ENCODE measurements around the gene MYO5A.

DNA sequence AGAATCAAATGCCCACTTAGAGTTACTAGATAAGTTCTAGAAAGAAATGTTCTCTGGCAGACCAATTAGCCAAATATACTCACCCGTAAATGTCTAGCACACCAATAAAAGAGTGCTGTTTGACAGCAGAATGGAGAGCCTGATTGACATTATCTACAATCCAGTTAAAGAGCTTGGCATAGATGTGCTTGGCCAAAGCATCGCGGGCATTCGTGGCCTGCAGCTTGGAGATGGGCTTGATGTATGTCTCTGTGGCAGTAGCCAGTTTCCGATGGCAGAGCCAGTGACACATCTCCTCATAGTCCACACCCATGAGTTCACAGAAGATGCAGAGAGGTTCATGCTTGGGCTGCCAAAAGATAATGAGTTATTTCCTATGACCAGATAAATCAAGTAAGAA is 131.6 kb downstream of the MYO5A start:
- TF ChIP-seq, protein P1, sequence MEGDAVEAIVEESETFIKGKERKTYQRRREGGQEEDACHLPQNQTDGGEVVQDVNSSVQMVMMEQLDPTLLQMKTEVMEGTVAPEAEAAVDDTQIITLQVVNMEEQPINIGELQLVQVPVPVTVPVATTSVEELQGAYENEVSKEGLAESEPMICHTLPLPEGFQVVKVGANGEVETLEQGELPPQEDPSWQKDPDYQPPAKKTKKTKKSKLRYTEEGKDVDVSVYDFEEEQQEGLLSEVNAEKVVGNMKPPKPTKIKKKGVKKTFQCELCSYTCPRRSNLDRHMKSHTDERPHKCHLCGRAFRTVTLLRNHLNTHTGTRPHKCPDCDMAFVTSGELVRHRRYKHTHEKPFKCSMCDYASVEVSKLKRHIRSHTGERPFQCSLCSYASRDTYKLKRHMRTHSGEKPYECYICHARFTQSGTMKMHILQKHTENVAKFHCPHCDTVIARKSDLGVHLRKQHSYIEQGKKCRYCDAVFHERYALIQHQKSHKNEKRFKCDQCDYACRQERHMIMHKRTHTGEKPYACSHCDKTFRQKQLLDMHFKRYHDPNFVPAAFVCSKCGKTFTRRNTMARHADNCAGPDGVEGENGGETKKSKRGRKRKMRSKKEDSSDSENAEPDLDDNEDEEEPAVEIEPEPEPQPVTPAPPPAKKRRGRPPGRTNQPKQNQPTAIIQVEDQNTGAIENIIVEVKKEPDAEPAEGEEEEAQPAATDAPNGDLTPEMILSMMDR (IDR thresholded peaks at IDR 0.05): no peak
- TF ChIP-seq, protein P2, sequence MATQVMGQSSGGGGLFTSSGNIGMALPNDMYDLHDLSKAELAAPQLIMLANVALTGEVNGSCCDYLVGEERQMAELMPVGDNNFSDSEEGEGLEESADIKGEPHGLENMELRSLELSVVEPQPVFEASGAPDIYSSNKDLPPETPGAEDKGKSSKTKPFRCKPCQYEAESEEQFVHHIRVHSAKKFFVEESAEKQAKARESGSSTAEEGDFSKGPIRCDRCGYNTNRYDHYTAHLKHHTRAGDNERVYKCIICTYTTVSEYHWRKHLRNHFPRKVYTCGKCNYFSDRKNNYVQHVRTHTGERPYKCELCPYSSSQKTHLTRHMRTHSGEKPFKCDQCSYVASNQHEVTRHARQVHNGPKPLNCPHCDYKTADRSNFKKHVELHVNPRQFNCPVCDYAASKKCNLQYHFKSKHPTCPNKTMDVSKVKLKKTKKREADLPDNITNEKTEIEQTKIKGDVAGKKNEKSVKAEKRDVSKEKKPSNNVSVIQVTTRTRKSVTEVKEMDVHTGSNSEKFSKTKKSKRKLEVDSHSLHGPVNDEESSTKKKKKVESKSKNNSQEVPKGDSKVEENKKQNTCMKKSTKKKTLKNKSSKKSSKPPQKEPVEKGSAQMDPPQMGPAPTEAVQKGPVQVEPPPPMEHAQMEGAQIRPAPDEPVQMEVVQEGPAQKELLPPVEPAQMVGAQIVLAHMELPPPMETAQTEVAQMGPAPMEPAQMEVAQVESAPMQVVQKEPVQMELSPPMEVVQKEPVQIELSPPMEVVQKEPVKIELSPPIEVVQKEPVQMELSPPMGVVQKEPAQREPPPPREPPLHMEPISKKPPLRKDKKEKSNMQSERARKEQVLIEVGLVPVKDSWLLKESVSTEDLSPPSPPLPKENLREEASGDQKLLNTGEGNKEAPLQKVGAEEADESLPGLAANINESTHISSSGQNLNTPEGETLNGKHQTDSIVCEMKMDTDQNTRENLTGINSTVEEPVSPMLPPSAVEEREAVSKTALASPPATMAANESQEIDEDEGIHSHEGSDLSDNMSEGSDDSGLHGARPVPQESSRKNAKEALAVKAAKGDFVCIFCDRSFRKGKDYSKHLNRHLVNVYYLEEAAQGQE (IDR thresholded peaks at IDR 0.05; ENCODE audit: insufficient read depth in 1 of 2, low read depth in 2 of 2, low read length in 1 of 2): no peak
- TF ChIP-seq SIN3A (IDR thresholded peaks at IDR 0.05; ENCODE audit: borderline replicate concordance, insufficient read depth, low read depth, low read length) (no peak), TCF7L2 (IDR thresholded peaks at IDR 0.05; ENCODE audit: low read depth, low read length) (no peak)
